ENCODE results near the gene LAMA5. TPM values are rescaled to one million over a fixed set of nuclear protein-coding genes. Genes with fewer than 3 reads are reported as not detected.

Gene LAMA5
- polyA plus RNA-seq, 2 of the 4 experiments (the other 2 are of a cell fraction): 20.4 to 196 TPM

GRCh38 chr20:62381202-62381797 is 14.2 kb upstream of the LAMA5 start:
- H3K4me3 ChIP-seq: no peak overlapping the region
- POLR2A ChIA-PET: no interaction called here

More at GRCh38 chr20:62381202-62381797, 14.2 kb upstream of the LAMA5 start:
- Histone ChIP-seq H3K4me2 (peak overlapping the region; percentile 62), H3K9me3 (no peaks in the 10 kb centered on the region), H3K27ac (peak overlapping the region; percentile 78 to 91), H3K4me1 (peaks cover 56% of the 10 kb centered on the region)
- 32% methylated on average over 16 of the region's 16 CpGs for WGBS (ENCODE audit: missing lambda C conversion rate)
- ATAC-seq: peak; percentile 31 to 35; a peak in 5 of 6 replicates
- no peak for FAIRE-seq
- DNase-seq (ENCODE audit: low read depth in 1 of 2, low spot score in 1 of 2): peak in 1 of 2 experiments; percentile 83
- TF ChIP-seq CTCF (IDR thresholded peaks at IDR 0.05) (no peak), HDAC2 (IDR thresholded peaks at IDR 0.05) (no peak), FOSL2 (IDR thresholded peaks at IDR 0.05) (no peak), FOSL2 (CRISPR knock-in tag; IDR thresholded peaks at IDR 0.05) (peak; percentile 27; the same call in 1 of the 2 replicates), HOXB5 (CRISPR knock-in tag; IDR thresholded peaks at IDR 0.05) (no peak), RARB (CRISPR knock-in tag; IDR thresholded peaks at IDR 0.05) (no peak), ZNF302 (CRISPR knock-in tag; IDR thresholded peaks at IDR 0.05) (no peak), EP300 (IDR thresholded peaks at IDR 0.05) (no peak), RAD21 (conservative IDR thresholded peaks at IDR 0.05 in 1 of 2, IDR thresholded peaks at IDR 0.05 in 1 of 2) (no peak), MAFK (IDR thresholded peaks at IDR 0.05; ENCODE audit: partially characterized antibody) (peak; percentile 78), NPAS2 (CRISPR knock-in tag; IDR thresholded peaks at IDR 0.05; ENCODE audit: borderline replicate concordance) (no peak), SMC3 (IDR thresholded peaks at IDR 0.05) (no peak), FOXS1 (CRISPR knock-in tag; IDR thresholded peaks at IDR 0.05) (no peak), MAZ (IDR thresholded peaks at IDR 0.05; ENCODE audit: borderline replicate concordance, low read depth, low read length) (no peak), NFE2L2 (conservative IDR thresholded peaks at IDR 0.05; ENCODE audit: low read length) (0 out of 2 replicates have a peak, but pooled peaks have one; percentile 24), HOXA7 (CRISPR knock-in tag; IDR thresholded peaks at IDR 0.05) (no peak), HOXB13 (CRISPR knock-in tag; IDR thresholded peaks at IDR 0.05; ENCODE audit: low read depth) (no peak), NR3C1 (IDR thresholded peaks at IDR 0.05) (no peak)
- TF ChIP-seq, protein P1, sequence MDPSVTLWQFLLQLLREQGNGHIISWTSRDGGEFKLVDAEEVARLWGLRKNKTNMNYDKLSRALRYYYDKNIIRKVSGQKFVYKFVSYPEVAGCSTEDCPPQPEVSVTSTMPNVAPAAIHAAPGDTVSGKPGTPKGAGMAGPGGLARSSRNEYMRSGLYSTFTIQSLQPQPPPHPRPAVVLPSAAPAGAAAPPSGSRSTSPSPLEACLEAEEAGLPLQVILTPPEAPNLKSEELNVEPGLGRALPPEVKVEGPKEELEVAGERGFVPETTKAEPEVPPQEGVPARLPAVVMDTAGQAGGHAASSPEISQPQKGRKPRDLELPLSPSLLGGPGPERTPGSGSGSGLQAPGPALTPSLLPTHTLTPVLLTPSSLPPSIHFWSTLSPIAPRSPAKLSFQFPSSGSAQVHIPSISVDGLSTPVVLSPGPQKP (IDR thresholded peaks at IDR 0.05; ENCODE audit: low read depth, low read length): no peak
- TF ChIP-seq, protein P2, sequence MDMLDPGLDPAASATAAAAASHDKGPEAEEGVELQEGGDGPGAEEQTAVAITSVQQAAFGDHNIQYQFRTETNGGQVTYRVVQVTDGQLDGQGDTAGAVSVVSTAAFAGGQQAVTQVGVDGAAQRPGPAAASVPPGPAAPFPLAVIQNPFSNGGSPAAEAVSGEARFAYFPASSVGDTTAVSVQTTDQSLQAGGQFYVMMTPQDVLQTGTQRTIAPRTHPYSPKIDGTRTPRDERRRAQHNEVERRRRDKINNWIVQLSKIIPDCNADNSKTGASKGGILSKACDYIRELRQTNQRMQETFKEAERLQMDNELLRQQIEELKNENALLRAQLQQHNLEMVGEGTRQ (IDR thresholded peaks at IDR 0.05): no peak
- TF ChIP-seq, protein P3, sequence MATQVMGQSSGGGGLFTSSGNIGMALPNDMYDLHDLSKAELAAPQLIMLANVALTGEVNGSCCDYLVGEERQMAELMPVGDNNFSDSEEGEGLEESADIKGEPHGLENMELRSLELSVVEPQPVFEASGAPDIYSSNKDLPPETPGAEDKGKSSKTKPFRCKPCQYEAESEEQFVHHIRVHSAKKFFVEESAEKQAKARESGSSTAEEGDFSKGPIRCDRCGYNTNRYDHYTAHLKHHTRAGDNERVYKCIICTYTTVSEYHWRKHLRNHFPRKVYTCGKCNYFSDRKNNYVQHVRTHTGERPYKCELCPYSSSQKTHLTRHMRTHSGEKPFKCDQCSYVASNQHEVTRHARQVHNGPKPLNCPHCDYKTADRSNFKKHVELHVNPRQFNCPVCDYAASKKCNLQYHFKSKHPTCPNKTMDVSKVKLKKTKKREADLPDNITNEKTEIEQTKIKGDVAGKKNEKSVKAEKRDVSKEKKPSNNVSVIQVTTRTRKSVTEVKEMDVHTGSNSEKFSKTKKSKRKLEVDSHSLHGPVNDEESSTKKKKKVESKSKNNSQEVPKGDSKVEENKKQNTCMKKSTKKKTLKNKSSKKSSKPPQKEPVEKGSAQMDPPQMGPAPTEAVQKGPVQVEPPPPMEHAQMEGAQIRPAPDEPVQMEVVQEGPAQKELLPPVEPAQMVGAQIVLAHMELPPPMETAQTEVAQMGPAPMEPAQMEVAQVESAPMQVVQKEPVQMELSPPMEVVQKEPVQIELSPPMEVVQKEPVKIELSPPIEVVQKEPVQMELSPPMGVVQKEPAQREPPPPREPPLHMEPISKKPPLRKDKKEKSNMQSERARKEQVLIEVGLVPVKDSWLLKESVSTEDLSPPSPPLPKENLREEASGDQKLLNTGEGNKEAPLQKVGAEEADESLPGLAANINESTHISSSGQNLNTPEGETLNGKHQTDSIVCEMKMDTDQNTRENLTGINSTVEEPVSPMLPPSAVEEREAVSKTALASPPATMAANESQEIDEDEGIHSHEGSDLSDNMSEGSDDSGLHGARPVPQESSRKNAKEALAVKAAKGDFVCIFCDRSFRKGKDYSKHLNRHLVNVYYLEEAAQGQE (IDR thresholded peaks at IDR 0.05): no peak
- CTCF ChIA-PET: interaction anchor here (1.1 to 11.0 kb wide), 9 partner anchors 9 to 83 kb away, joined by 4 to 290 read pairs (median 29); partner anchors contain the start of genes ADRM1 and LAMA5

All from A549 (cell line).